ENCODE results near the gene SLC38A1. TPM values are rescaled to one million over a fixed set of nuclear protein-coding genes. Genes with fewer than 3 reads are reported as not detected.
A peak's percentile ranks its signal among the peaks of the same experiment; 100 is the strongest.
"Not testable (repeated sequence)": the region's sequence is repeated elsewhere in the genome, so short reads cannot be mapped to it uniquely, and the experiment has no call there.

The SLC38A1 gene
- total RNA-seq, 1 donor from 2014 or later: 136 TPM

- intact Hi-C loops (cut with DNase I): loop anchor here (10.0 kb wide), 1 partner anchor 52 kb away; no protein-coding TSS in a partner anchor
- DNase-seq: peak; percentile 75
- ATAC-seq (ENCODE audit: poor library complexity): peak; percentile 50
Observed at GRCh38 chr12:46266869-46267574, 1.8 kb downstream of the SLC38A1 start.

GRCh38 chr12:46266382-46266791, 2.5 kb downstream of the SLC38A1 start:
- intact Hi-C loops (cut with DNase I): loop anchor here (10.0 kb wide), 1 partner anchor 52 kb away; no protein-coding TSS in a partner anchor
- DNase-seq (no peak), ATAC-seq (ENCODE audit: poor library complexity) (no peak)

GRCh38 chr12:46265734-46266133, 3.1 kb downstream of the SLC38A1 start:
- intact Hi-C loops (cut with DNase I): loop anchor here (10.0 kb wide), 1 partner anchor 51 kb away; no protein-coding TSS in a partner anchor
- DNase-seq (no peak), ATAC-seq (ENCODE audit: poor library complexity) (no peak)

GRCh38 chr12:46265102-46265501, 3.7 kb downstream of the SLC38A1 start:
- intact Hi-C loops (cut with DNase I): loop anchor here (10.0 kb wide), 1 partner anchor 50 kb away; no protein-coding TSS in a partner anchor
- ATAC-seq (ENCODE audit: poor library complexity) (no peak), DNase-seq (no peak)

- DNase-seq (no peak), ATAC-seq (ENCODE audit: poor library complexity) (no peak)
- intact Hi-C loops (cut with DNase I): loop anchor here (10.0 kb wide), 1 partner anchor 49 kb away; no protein-coding TSS in a partner anchor
Observed at GRCh38 chr12:46264057-46264456, 4.8 kb downstream of the SLC38A1 start.

- peak; percentile 40 for ATAC-seq (ENCODE audit: poor library complexity)
- no peak for DNase-seq
- intact Hi-C loops (cut with DNase I): loop anchor here (10.0 kb wide), 1 partner anchor 49 kb away; no protein-coding TSS in a partner anchor
Observed at GRCh38 chr12:46263140-46264016, 5.5 kb downstream of the SLC38A1 start.

GRCh38 chr12:46261646-46262045, 7.2 kb downstream of the SLC38A1 start:
- DNase-seq: no peak
- intact Hi-C loops (cut with DNase I): loop anchor here (10.0 kb wide), 1 partner anchor 47 kb away; no protein-coding TSS in a partner anchor
- no peak for ATAC-seq (ENCODE audit: poor library complexity)

GRCh38 chr12:46260913-46261476, 7.8 kb downstream of the SLC38A1 start:
- intact Hi-C loops (cut with DNase I): loop anchor here (10.0 kb wide), 1 partner anchor 46 kb away; no protein-coding TSS in a partner anchor
- DNase-seq: no peak
- no peak for ATAC-seq (ENCODE audit: poor library complexity)

- ATAC-seq (ENCODE audit: poor library complexity) (peak; percentile 16), DNase-seq (no peak)
- intact Hi-C loops (cut with DNase I): loop anchor here (10.0 kb wide), 1 partner anchor 46 kb away; no protein-coding TSS in a partner anchor
Observed at GRCh38 chr12:46260124-46260912, 8.5 kb downstream of the SLC38A1 start.

- DNase-seq (no peak), ATAC-seq (ENCODE audit: poor library complexity) (no peak)
- intact Hi-C loops (cut with DNase I): loop anchor here (10.0 kb wide), 1 partner anchor 45 kb away; no protein-coding TSS in a partner anchor
Observed at GRCh38 chr12:46259713-46260112, 9.1 kb downstream of the SLC38A1 start.

- no peak for DNase-seq
- intact Hi-C loops (cut with DNase I): no loop called here
- no peak for ATAC-seq (ENCODE audit: poor library complexity)
Observed at GRCh38 chr12:46259071-46259470, 9.8 kb downstream of the SLC38A1 start.

GRCh38 chr12:46258129-46258528, 10.7 kb downstream of the SLC38A1 start:
- ATAC-seq (ENCODE audit: poor library complexity): no peak
- intact Hi-C loops (cut with DNase I): no loop called here
- DNase-seq: no peak

GRCh38 chr12:46256942-46257341, 11.9 kb downstream of the SLC38A1 start:
- DNase-seq (no peak), ATAC-seq (ENCODE audit: poor library complexity) (no peak)
- intact Hi-C loops (cut with DNase I): no loop called here

GRCh38 chr12:46253544-46254162, 15.2 kb downstream of the SLC38A1 start:
- DNase-seq (no peak), ATAC-seq (ENCODE audit: poor library complexity) (no peak)
- intact Hi-C loops (cut with DNase I): no loop called here

- ATAC-seq (ENCODE audit: poor library complexity); intact Hi-C loops (cut with DNase I); DNase-seq: not testable (repeated sequence)
Observed at GRCh38 chr12:46251994-46252393, 16.8 kb downstream of the SLC38A1 start.

GRCh38 chr12:46249960-46250359, 18.9 kb downstream of the SLC38A1 start:
- ATAC-seq (ENCODE audit: poor library complexity); intact Hi-C loops (cut with DNase I); DNase-seq: not testable (repeated sequence)

- no peak for ATAC-seq (ENCODE audit: poor library complexity)
- DNase-seq: no peak
- intact Hi-C loops (cut with DNase I): no loop called here
Observed at GRCh38 chr12:46246021-46246700, 22.7 kb downstream of the SLC38A1 start.
